ENCODE data around the gene CPEB1. TPM values are rescaled to one million over a fixed set of nuclear protein-coding genes. Genes with fewer than 3 reads are reported as not detected.
A peak's percentile ranks its signal among the peaks of the same experiment; 100 is the strongest.

CPEB1 gene
- polyA plus RNA-seq, 2 of the 4 experiments (the other 2 are of a cell fraction), result 2.7 to 7.0 TPM

DNA sequence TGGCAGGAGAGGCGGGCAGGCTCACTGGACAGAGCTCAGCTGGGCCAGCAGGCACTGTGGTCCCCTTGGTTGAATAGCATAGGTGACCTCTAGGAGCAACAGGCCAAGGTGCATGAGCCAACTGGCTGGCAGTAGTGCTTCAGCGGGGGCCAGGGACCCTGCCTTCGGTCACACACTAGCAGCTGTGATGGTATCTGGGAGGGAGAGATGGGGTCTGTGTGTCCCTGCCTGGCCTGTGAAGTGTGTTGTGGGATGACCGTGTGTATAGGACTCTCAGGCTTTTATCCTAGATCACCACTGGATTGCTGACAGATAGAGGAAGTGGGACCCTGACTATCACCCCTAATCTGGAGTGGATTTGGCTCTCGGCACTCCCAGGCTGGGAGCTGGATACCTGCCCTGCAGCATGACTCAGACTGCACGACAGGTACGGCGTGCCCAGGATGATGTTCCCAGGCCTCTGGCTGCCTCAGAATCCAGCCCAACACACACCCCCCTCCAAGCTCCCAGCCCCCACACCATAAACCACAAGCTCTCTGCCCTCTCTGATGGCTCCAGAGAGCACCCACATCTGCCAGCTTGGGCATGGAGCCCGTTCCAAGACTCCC lies 114.7 kb downstream of the CPEB1 start:
- no peak for DNase-seq (ENCODE audit: low read depth in 1 of 2, low spot score in 1 of 2)
- Histone ChIP-seq H3K4me1 (peaks cover 14% of the 10 kb centered on the region), H3K9me3 (no peaks in the 10 kb centered on the region), H3K27ac (no peak overlapping the region), H3K4me3 (no peak overlapping the region), H3K4me2 (no peak overlapping the region)
- POLR2A ChIA-PET, result interaction anchor here (3.0 kb wide), 1 partner anchor 8 kb away, joined by 52 read pairs; the partner anchor contains the start of gene RPS17
- TF ChIP-seq MAZ (IDR thresholded peaks at IDR 0.05; ENCODE audit: borderline replicate concordance, low read depth, low read length), result no peak
- no peak for TF ChIP-seq TP53 (CRISPR knock-in tag; IDR thresholded peaks at IDR 0.05)
- TF ChIP-seq ESRRA (IDR thresholded peaks at IDR 0.05; ENCODE audit: borderline replicate concordance, low read length), result no peak
- TF ChIP-seq RFX5 (IDR thresholded peaks at IDR 0.05), result no peak
- TF ChIP-seq EHMT2 (IDR thresholded peaks at IDR 0.05; ENCODE audit: low read depth), result no peak
- no peak for TF ChIP-seq POLR2A (IDR thresholded peaks at IDR 0.05; ENCODE audit: low read length)
- no peak for TF ChIP-seq ZNF302 (CRISPR knock-in tag; IDR thresholded peaks at IDR 0.05)
- no peak for TF ChIP-seq NPAS2 (CRISPR knock-in tag; IDR thresholded peaks at IDR 0.05; ENCODE audit: borderline replicate concordance)
- no peak for TF ChIP-seq RCOR1 (IDR thresholded peaks at IDR 0.05; ENCODE audit: low read depth, low read length)
- TF ChIP-seq CHD4 (IDR thresholded peaks at IDR 0.05; ENCODE audit: borderline replicate concordance), result no peak
- no peak for TF ChIP-seq CEBPB (IDR thresholded peaks at IDR 0.05)
- TF ChIP-seq PBX3 (IDR thresholded peaks at IDR 0.05), result no peak
- TF ChIP-seq CBX8 (IDR thresholded peaks at IDR 0.05), result no peak
- TF ChIP-seq FOSL2 (IDR thresholded peaks at IDR 0.05), result no peak
- no peak for TF ChIP-seq FOSL2 (CRISPR knock-in tag; IDR thresholded peaks at IDR 0.05)
- WGBS (ENCODE audit: missing lambda C conversion rate), result 81% methylated on average over 9 of the region's 9 CpGs
- ATAC-seq, result peak in 1 of 2 experiments; percentile 7; a peak in 5 of 6 replicates
- no peak for FAIRE-seq
- CTCF ChIA-PET, result interaction anchor here (1.0 to 5.9 kb wide), 5 partner anchors 8 to 469 kb away, joined by 3 to 108 read pairs (median 8); partner anchors contain the start of gene RPS17

DNA sequence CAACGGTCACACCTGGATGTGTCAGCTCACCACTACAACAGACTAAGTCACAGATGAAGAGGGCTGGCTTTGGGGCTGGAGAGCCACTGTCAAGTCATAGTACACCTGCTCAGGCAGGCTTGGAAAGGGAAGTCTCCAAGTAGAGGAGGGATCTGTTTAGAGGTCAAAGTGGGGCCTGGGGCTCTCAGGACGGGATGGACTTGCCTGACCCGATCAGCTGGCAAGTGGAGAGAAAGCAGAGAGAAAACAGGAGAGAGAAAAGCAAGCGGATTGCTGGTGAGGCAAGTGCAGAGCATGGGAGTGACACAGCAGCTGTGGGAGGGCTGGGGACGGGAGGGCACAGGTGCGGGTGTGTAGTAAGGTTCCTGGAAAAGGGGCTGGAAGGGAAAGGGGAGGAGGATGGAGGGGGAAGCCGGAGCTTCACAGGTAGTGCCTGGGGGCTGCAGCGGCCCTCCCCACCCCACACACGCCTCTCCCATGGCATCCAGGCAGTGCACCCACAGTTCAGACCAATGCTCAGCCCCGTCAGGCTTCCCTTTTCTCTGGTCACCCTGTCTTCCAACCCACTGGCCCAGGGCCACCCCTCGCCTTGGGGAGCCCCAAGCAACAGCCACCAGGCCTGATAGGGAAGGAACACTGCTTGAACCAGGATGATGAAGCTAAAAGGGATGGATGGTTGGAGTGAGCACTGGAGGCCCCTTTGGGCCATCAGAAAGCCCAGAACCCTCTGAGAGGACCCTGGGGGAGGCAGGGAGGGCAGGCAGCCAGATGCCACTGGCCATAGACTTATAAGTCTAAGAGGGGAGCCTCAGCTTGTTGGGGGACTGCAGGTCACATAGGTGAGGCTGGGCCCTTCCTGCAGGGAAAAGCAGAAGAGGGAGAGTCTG lies 115.4 kb downstream of the CPEB1 start:
- H3K9me3 ChIP-seq, result no peaks in the 10 kb centered on the region
- H3K27ac ChIP-seq, result no peak overlapping the region
- H3K4me1 ChIP-seq, result peaks cover 7% of the 10 kb centered on the region
- 78% methylated on average over 11 of the region's 11 CpGs for WGBS (ENCODE audit: missing lambda C conversion rate)
- CTCF ChIA-PET, result interaction anchor here (0.7 to 5.9 kb wide), 14 partner anchors 9 to 1122 kb away, joined by 3 to 108 read pairs (median 4); partner anchors contain the start of gene RPS17
- H3K4me2 ChIP-seq, result no peak overlapping the region
- FAIRE-seq (no peak), DNase-seq (ENCODE audit: low read depth in 1 of 2, low spot score in 1 of 2) (no peak), ATAC-seq (peak; percentile 22 to 30; a peak in 3 of 6 replicates)
- POLR2A ChIA-PET, result interaction anchor here (3.0 kb wide), 1 partner anchor 8 kb away, joined by 52 read pairs; the partner anchor contains the start of gene RPS17
- no peak overlapping the region for H3K4me3 ChIP-seq
- TF ChIP-seq JUN (IDR thresholded peaks at IDR 0.05), result no peak
- TF ChIP-seq HOXA7 (CRISPR knock-in tag; IDR thresholded peaks at IDR 0.05), result no peak
- no peak for TF ChIP-seq POLR2AphosphoS2 (conservative IDR thresholded peaks at IDR 0.05; ENCODE audit: low read length)
- no peak for TF ChIP-seq HOXB13 (CRISPR knock-in tag; IDR thresholded peaks at IDR 0.05; ENCODE audit: low read depth)
- TF ChIP-seq MAFK (IDR thresholded peaks at IDR 0.05; ENCODE audit: partially characterized antibody), result no peak
- TF ChIP-seq EHF (CRISPR knock-in tag; IDR thresholded peaks at IDR 0.05), result no peak
- TF ChIP-seq NR3C1 (IDR thresholded peaks at IDR 0.05), result no peak
- no peak for TF ChIP-seq CHD2 (IDR thresholded peaks at IDR 0.05; ENCODE audit: low read length, partially characterized antibody)
- TF ChIP-seq, protein P1, sequence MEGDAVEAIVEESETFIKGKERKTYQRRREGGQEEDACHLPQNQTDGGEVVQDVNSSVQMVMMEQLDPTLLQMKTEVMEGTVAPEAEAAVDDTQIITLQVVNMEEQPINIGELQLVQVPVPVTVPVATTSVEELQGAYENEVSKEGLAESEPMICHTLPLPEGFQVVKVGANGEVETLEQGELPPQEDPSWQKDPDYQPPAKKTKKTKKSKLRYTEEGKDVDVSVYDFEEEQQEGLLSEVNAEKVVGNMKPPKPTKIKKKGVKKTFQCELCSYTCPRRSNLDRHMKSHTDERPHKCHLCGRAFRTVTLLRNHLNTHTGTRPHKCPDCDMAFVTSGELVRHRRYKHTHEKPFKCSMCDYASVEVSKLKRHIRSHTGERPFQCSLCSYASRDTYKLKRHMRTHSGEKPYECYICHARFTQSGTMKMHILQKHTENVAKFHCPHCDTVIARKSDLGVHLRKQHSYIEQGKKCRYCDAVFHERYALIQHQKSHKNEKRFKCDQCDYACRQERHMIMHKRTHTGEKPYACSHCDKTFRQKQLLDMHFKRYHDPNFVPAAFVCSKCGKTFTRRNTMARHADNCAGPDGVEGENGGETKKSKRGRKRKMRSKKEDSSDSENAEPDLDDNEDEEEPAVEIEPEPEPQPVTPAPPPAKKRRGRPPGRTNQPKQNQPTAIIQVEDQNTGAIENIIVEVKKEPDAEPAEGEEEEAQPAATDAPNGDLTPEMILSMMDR (IDR thresholded peaks at IDR 0.05), result no peak
- TF ChIP-seq ZFP36 (IDR thresholded peaks at IDR 0.05; ENCODE audit: borderline replicate concordance, partially characterized antibody), result no peak
- no peak for TF ChIP-seq MYC (IDR thresholded peaks at IDR 0.05; ENCODE audit: borderline replicate concordance, low read length)
- no peak for TF ChIP-seq POLR2A (IDR thresholded peaks at IDR 0.05; ENCODE audit: low read length)
- TF ChIP-seq FOXS1 (CRISPR knock-in tag; IDR thresholded peaks at IDR 0.05), result no peak
- no peak for TF ChIP-seq EHMT2 (IDR thresholded peaks at IDR 0.05; ENCODE audit: low read depth)

All from A549 (cell line).